Measurements from ENCODE around the gene MYF5. TPM values are rescaled to one million over a fixed set of nuclear protein-coding genes. Genes with fewer than 3 reads are reported as not detected.

MYF5 gene
- total and polyA plus RNA-seq, 10 of the 15 experiments (the other 5 are each of a cell fraction or from before 2014, with no cell fraction given), result not detected

DNA sequence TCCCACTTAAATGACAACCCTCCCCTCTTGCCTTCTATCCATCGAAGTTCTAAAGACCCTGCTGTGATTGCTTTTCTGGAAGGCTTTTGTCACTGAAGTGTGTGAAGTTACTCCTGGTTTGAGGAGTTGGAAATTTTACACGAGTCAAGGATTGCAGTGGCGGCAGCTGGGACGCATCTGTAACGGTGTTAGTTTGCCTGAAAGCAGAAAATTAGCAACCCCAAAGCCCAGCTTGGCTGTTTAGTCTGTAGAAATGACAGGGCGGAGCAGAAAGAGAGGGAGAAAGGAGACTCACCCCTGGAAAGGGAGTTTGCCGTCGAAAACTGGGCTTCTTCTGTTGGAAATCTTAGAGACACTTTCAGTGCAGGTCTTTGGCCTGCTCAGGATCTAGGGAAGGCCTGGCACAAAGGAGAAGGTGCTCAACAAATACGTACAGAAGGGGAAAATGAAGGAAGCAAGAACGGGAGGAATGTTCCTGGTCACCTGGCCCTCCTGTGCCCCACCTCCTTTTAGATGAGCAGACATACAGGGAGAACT is 931 bp upstream of the MYF5 start:
- SMC1A ChIA-PET (ENCODE audit: uncharacterized antibody, unreplicated experiment), result interaction anchor here (0.8 kb wide), 1 partner anchor 47 kb away, joined by 4 read pairs; no protein-coding TSS in a partner anchor
- Histone ChIP-seq H3K27ac (ENCODE audit: control insufficient read depth, insufficient read depth) (no peak overlapping the region), H3K79me2 (ENCODE audit: control insufficient read depth, insufficient read depth, low read length) (no peaks in the 10 kb centered on the region), H2AFZ (ENCODE audit: control insufficient read depth, low read depth, low read length) (no peak overlapping the region), H3K9ac (ENCODE audit: control insufficient read depth, insufficient read depth, low read length) (no peak overlapping the region), H3K9me3 (replicated peaks; ENCODE audit: control insufficient read depth, insufficient read depth, low read length) (no peaks in the 10 kb centered on the region), H4K20me1 (ENCODE audit: control insufficient read depth, insufficient read depth) (no peaks in the 10 kb centered on the region), H3K4me2 (ENCODE audit: control insufficient read depth, insufficient read depth) (no peak overlapping the region), H3K36me3 (ENCODE audit: control insufficient read depth in 2 of 2, insufficient read depth in 2 of 2, low read length in 1 of 2) (no peaks in the 10 kb centered on the region), H3K4me3 (no peak overlapping the region), H3K4me1 (ENCODE audit: control insufficient read depth, insufficient read depth, low read length) (no peaks in the 10 kb centered on the region), H3K27me3 (replicated peaks in 1 of 2; ENCODE audit: control insufficient read depth in 2 of 2, insufficient read depth in 2 of 2, low read length in 1 of 2) (peaks cover 11 to 12% of the 10 kb centered on the region in 2 experiments)
- BruUV-seq (replicated peaks), result no TSS peak
- RAD21 ChIA-PET (ENCODE audit: unreplicated experiment), result no interaction called here
- CTCF ChIA-PET, result no interaction called here
- FAIRE-seq (no peak), ATAC-seq (no peak), DNase-seq (ENCODE audit: low read depth, low spot score) (no peak)
- POLR2A ChIA-PET, result no interaction called here
- no peak for TF ChIP-seq ESRRA (IDR thresholded peaks at IDR 0.05; ENCODE audit: low read length)
- no peak for TF ChIP-seq JUNB (IDR thresholded peaks at IDR 0.05)
- no peak for TF ChIP-seq MTA3 (IDR thresholded peaks at IDR 0.05; ENCODE audit: borderline replicate concordance, low read length)
- TF ChIP-seq, protein P1, sequence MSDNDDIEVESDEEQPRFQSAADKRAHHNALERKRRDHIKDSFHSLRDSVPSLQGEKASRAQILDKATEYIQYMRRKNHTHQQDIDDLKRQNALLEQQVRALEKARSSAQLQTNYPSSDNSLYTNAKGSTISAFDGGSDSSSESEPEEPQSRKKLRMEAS (IDR thresholded peaks at IDR 0.05; ENCODE audit: low read depth, low read length), result no peak
- no peak for TF ChIP-seq ZNF24 (IDR thresholded peaks at IDR 0.05)
- TF ChIP-seq IRF3 (IDR thresholded peaks at IDR 0.05), result no peak
- TF ChIP-seq MYC (IDR thresholded peaks at IDR 0.05; ENCODE audit: insufficient read depth, insufficient read length, insufficient replicate concordance, low read length, severe bottlenecking), result no peak
- TF ChIP-seq ATF7 (IDR thresholded peaks at IDR 0.05; ENCODE audit: low read depth), result no peak
- intact Hi-C loops (cut with micrococcal nuclease; ENCODE audit: unreplicated experiment), result no loop called here
- 27% methylated on average over 10 of the region's 10 CpGs for WGBS (ENCODE audit: insufficient coverage, insufficient replicate concordance, low lambda C conversion rate, missing lambda C conversion rate)
- in situ Hi-C loops (cut with MboI), result no loop called here

Data from GM12878 (cell line).